ENCODE measurements around the gene CACNB2.
"Not testable (repeated sequence)": the region's sequence is repeated elsewhere in the genome, so short reads cannot be mapped to it uniquely, and the experiment has no call there.

The CACNB2 gene

DNA sequence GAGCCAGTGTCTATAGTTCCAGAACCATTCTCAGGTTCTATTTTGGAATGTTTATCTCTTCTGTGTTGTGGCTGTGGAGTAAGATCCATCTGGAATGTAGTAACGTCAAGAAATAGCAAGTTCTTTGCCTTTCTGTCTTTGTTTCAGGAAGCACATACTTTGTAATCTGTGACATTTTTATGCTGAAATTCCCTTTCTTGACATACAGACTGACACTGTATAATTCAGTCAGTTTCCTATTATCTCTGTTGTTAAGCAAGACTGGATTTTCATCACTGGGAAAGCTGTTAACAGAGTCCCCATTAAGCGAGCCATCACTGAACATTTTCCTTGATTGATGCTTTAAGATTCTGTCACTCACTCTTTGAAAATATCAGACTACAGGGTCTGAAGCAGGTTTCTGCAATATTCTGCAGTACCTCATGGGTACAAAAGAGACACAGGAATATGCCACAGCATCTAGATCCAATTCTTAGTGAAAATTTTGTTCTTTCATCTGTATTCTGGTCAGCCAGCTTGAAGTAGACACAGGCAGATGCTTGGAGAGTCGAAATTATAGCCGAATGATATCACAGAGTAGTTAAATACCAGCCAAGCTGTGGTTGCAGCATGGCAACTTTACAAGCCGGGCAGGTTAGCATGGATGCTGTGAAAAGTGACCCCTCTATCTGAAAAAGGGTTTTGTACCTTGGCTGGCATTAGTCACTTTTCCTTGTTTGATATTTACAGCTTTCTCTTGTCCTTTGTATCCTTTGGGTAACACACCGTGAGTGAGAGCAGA, 62.6 kb downstream of the CACNB2 start:
- no peak for DNase-seq

DNA sequence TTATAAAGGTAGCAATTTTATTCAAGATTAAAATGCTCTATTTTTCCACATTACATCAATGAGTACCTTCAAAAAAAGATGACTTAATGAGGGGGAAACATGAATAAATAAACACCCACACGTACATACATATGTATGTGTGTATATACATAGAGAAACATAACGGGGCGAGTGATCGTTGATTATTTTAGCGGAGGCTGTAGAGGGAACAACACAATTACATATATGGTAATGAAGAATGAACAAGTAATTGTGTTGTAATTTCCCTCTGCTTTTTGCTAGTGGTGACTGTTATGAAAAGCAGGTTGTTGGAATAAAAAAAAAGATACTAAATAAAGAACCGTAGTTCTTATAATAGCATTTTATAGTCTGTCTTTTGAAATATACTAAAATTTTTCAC, 63.2 kb downstream of the CACNB2 start:
- no peak for DNase-seq

DNA sequence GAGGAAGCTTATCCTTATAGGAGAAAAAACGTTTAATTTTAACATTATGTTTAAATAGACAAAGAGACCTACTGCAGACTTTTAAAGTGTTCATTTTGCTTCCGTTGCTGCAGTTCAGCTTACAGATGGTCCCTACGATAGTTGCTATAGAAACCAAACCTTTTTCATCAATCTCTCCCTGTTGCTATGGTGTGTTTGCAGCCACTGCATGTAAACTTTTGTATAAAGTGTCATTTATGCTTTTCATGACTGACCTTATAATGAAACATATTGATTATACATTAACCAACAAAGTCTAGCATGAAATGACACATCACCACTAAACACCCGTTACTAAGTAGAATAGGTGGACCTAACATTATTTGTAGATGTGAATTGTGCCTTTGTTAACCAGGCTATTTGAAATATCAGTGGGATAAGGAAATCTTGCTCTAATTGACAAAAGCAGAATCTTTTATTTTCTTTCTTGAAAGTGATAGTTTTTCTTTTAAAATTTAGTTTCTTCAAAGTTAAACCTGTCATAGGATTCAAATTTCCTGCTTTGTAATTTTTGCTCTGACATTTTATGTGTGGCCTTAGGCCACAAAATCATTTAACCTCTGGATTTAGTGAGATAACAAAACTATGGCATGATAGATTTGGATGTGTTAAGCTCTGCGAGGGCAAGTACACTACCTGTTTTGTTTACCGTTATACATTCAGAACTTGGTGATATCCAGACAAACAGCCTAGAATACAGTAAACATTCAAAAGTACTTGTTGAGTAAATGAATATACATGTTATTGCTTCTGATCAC, 64.0 kb downstream of the CACNB2 start:
- peak; percentile 70 for DNase-seq

DNA sequence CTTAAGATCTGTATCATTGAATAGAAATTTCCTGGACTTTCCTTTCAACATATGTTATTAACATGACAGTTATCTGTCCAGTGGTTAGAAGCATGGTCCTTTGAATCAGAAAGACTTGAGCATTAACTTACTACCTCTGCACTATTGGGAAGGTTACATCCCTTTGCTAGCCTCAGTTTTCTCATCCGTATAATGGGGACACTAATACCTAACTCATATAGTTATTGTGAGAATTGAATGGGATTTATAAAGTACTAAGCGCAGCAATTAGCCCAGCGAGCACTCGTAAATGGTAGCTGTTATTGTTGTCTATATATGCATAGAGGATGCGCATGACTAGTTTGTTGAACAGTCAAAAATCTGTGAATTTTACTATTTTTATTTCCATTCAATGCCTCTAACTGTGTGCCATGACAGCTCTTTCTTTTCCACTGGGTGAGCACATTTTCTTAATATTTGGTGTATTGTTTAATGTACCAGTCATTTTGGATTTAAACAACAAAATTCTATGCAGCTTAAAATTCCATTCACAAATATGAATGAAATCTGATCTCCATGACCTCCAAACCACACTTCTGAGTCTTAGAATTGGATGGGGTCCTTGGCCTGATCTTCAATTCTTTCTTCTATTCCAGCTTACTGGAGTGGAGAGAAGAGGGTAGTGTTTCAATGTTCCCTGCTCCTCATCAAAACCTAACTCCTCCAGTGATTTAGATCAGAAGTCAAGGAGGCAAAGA, 65.0 kb downstream of the CACNB2 start:
- no peak for DNase-seq

DNA sequence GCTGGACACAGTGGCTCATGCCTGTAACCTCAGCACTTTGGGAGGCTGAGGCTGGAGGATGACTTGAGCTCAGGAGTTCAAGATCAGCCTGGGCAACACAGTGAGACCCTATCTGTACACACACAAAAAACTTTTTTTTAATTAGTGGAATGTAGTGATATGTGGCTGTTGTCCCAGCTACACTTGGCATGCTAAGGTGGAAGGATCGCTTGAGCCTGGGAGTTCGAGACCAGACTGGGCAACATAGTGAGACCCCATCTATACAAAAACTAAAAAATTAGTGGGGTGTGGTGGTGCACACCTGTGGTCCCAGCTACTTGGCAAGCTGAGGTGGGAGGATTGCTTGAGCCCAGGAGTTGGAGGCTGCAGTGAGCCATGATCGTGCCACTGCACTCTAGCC, 68.0 kb downstream of the CACNB2 start:
- DNase-seq: not testable (repeated sequence)

- DNase-seq: no peak
These were observed 69.0 kb downstream of the CACNB2 start for GRCh38 chr10:18209241-18209640.

GRCh38 chr10:18210711-18211110, 70.5 kb downstream of the CACNB2 start:
- no peak for DNase-seq

- no peak for DNase-seq
These were observed 71.6 kb downstream of the CACNB2 start for GRCh38 chr10:18211862-18212261.

- DNase-seq: no peak
These were observed 73.0 kb downstream of the CACNB2 start for GRCh38 chr10:18213271-18213670.

GRCh38 chr10:18214691-18215563, 74.7 kb downstream of the CACNB2 start:
- DNase-seq: peak; percentile 41

DNA sequence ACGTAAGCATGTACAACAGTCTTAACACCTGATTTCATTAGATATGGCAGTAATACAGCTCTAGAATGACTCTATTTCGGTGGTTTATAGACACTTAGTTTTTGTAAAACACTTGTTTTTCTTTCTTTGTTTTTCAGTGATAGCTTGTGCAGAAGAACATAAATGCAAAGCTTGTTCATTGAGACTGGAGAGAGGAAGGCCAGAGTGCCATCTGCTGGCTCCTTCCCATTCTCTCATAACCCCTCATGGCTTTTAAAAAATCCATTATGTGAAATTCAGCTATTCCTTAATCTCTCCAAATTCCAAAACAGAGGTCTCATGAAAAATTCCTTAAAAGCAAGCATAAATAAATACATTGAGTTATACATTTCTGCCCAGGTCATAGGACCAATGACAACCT, 76.3 kb downstream of the CACNB2 start:
- DNase-seq: peak; percentile 18

DNA sequence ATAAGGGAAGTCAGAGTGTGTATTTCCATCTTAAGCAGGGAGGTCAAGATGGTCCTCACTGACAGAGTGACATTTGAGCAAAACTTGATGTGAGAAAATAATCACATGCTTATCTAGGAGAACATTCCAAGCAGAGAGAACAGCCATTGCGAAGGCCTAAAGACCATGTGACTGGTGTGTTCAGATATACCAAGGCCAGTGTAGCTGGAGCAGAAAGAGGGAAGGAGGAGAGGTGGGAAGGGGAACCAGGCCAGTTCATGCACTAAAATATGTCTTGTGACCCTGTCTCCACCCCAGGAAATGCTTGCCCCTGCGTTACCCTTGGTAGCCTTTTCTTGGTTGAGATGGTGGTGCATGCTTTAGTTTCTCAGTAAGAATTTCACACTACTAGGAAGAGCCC, 77.4 kb downstream of the CACNB2 start:
- no peak for DNase-seq

GRCh38 chr10:18219146-18219545, 78.9 kb downstream of the CACNB2 start:
- no peak for DNase-seq

GRCh38 chr10:18221123-18221522, 80.9 kb downstream of the CACNB2 start:
- DNase-seq: no peak

DNA sequence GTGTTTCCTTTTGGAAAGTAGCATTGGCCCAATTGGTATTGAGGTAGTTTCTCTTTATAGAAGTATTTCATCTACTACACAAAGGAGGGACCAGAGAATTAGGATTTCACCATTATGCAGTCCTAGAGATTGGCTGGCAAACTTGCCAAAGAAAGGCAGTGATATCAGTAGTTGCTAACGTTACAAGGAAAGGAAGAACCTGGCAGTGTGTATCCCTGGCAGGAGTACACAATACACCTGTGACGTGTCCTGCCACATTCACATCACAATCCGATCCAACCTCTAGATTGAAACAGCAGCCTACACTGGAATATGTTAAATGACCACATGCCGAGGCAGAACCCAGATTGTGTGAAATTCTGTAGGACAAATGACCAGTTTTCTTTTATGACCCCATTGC, 81.7 kb downstream of the CACNB2 start:
- DNase-seq: no peak

DNA sequence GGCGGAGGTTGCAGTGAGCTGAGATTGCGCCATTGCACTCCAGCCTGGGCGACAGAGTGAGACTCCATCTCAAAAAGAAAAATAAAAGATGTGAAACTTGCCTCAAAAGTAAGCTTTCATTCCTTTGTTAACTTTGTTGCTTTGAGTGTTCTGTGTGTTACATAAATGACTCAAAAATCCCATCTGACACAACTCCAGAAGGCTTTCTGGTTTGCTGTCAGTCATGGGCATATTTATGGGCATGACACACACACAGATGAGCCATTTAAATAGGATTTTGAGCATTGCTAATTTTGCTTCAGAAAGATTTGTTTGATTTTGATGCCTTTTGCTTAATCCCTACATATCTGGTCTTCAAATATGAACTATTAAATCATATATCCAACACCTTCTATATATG, 82.6 kb downstream of the CACNB2 start:
- DNase-seq: no peak

DNA sequence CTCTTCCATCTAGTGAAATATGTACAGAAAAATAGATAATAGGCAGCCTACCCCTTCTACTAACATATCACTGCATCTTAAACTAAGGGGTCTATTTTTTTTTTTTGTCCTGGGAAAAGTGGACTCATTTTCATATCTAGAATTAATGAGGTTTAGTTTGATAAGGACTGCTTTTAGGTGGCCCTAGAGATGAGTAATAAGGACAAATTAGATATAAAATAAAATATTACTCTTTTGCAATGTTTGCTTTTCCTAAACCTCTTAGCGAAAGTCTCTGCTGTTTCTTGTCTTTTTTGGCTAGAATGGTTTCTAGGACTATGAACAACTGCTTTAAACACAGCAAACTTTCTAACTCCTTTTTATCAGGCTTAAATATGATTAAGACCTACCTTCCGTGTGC, 83.7 kb downstream of the CACNB2 start:
- no peak for DNase-seq

- no peak for DNase-seq
These were observed 84.6 kb downstream of the CACNB2 start for GRCh38 chr10:18224626-18225445.

DNA sequence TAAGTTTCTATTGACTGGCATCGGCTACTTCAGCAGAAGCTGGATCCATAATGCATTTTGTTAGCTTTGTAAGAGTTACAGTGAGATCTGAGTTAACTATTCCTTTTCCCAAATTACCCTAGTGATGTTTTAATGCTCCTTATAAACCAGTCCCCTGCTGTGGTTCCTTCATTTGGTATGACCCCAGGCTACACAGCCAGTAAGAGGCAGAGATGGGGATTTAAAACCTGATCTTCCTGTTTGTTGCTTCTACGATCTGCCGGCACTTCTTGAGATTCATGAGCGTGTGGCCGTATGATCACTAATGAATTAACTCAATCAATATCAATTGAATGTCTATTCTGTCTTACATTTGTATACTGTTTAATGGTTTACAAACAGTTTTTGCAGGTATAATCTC, 86.1 kb downstream of the CACNB2 start:
- no peak for DNase-seq

- no peak for DNase-seq
These were observed 89.6 kb downstream of the CACNB2 start for GRCh38 chr10:18229826-18230225.

- DNase-seq: no peak
These were observed 90.6 kb downstream of the CACNB2 start for GRCh38 chr10:18230794-18231193.

DNA sequence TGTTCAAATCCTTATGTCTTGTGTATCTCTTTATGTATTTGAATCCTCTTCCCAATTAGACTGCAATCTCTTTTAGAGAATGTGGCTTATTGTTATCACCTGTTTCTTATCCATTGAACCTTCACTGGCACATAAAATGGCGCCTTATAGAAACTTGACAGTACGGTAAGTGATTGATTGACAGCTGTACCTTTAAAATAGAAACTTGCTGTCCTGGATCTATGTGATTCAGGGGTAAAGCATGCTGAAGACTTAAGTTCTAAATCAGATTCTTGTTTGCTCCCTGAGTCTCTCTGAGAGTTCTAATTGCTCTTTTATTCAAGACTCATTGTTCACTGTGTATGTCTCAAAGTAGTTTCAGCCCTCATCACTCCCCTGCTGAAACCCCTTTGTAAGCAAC, 91.3 kb downstream of the CACNB2 start:
- DNase-seq: no peak

Measured in NCI-H748 treated with DMSO at 0.1 percent for 48 hours (cell line).